Measurements from ENCODE around the gene LCNL1.

GRCh38 chr9:136978865-136979544, 3.8 kb upstream of the LCNL1 start:
- TF ChIP-seq POLR2A (IDR thresholded peaks at IDR 0.05) (no peak), POLR2AphosphoS5 (IDR thresholded peaks at IDR 0.05) (no peak)
- TF ChIP-seq, protein P1, sequence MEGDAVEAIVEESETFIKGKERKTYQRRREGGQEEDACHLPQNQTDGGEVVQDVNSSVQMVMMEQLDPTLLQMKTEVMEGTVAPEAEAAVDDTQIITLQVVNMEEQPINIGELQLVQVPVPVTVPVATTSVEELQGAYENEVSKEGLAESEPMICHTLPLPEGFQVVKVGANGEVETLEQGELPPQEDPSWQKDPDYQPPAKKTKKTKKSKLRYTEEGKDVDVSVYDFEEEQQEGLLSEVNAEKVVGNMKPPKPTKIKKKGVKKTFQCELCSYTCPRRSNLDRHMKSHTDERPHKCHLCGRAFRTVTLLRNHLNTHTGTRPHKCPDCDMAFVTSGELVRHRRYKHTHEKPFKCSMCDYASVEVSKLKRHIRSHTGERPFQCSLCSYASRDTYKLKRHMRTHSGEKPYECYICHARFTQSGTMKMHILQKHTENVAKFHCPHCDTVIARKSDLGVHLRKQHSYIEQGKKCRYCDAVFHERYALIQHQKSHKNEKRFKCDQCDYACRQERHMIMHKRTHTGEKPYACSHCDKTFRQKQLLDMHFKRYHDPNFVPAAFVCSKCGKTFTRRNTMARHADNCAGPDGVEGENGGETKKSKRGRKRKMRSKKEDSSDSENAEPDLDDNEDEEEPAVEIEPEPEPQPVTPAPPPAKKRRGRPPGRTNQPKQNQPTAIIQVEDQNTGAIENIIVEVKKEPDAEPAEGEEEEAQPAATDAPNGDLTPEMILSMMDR (IDR thresholded peaks at IDR 0.05): no peak
